GM19239 (cell line): ENCODE results near the gene ZKSCAN3.
"Not testable (repeated sequence)": the region's sequence is repeated elsewhere in the genome, so short reads cannot be mapped to it uniquely, and the experiment has no call there.

Source experiments
- DNase-seq: peaks from one replicate; pipeline ENCODE4 v3.0.0; 2011; ENCODE audit warnings: low spot score; ENCODE audit not compliant: insufficient read length
- FAIRE-seq: peaks from 2 replicates; lab custom pipeline; 2011; peaks lifted over from hg19 to GRCh38; lab: Jason Lieb, UNC

Gene ZKSCAN3

GRCh38 chr6:28349892-28350737 is at the start of gene ZKSCAN3:
ZKSCAN3 (plus strand) TSS chr6:28349947; CDS start chr6:28359587, 9,640 bp downstream.
- DNase-seq: peak; percentile 57

GRCh38 chr6:28303570-28303969 is 46.2 kb upstream of the ZKSCAN3 start:
- DNase-seq (peak; percentile 32), FAIRE-seq (no peak)

More at GRCh38 chr6:28349892-28350737, at the start of gene ZKSCAN3:
- FAIRE-seq: peak; percentile 94

DNA sequence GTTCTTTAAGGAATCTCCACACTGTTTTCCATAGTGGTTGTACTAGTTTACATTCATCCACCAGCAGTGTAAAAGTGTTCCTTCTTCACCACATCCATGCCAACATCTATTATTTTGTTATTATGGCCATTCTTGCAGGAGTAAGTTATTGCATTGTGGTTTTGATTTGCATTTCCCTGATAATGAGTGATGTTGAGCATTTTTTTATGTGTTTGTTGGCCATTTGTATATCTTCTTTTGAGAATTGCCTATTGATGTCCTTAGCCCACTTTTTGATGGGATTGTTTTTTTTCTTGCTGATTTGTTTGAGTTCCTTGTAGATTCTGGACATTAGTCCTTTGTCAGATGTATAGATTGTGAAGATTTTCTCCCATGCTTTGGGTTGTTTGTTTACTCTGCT is 43.4 kb upstream of the ZKSCAN3 start:
- not testable (repeated sequence) for FAIRE-seq, DNase-seq

- FAIRE-seq (no peak), DNase-seq (no peak)
Observed at GRCh38 chr6:28311139-28311823, 38.5 kb upstream of the ZKSCAN3 start.

GRCh38 chr6:28312939-28313338 is 36.8 kb upstream of the ZKSCAN3 start:
- no peak for FAIRE-seq
- DNase-seq: no peak

DNA sequence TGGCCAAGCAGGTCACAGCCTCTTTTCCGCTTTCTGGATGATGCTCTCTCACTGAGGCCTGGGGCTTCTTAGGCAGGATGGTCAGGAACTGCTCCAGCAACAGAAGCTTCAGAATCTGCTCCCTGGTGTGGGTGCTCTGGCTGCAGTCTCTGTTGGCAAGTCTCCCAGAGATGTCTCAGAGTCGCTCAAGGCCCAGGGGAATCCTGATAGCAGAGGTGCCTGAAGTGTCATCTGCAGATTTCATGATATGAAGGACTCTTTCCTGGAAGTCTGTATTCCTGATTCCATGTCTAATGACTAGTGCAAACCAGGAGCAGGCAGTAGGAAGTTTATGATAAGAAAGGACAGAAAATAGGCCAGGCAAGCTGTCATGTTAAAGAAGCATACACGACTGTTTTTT is 34.1 kb upstream of the ZKSCAN3 start:
- FAIRE-seq: no peak

DNA sequence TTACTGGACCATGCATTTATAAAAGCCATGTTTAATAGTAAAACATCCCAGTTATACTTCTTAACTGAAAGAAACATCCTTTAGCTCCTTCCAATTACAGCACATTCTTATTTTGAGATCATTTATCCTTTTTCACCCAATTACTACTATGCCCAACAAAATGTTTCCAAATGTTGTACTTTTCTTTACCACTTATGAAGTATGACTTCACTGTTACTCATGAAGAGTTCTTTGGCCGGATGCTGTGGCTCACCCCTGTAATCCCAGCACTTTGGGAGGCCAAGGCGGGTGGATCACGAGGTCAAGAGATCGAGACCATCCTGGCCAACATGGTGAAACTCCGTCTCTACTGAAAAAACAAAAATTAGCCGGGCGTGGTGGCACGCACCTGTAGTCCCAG is 31.9 kb upstream of the ZKSCAN3 start:
- FAIRE-seq, DNase-seq: not testable (repeated sequence)

More for the DNA sequence above, 34.1 kb upstream of the ZKSCAN3 start:
- no peak for DNase-seq

GRCh38 chr6:28322661-28323060 is 27.1 kb upstream of the ZKSCAN3 start:
- DNase-seq (no peak), FAIRE-seq (no peak)

DNA sequence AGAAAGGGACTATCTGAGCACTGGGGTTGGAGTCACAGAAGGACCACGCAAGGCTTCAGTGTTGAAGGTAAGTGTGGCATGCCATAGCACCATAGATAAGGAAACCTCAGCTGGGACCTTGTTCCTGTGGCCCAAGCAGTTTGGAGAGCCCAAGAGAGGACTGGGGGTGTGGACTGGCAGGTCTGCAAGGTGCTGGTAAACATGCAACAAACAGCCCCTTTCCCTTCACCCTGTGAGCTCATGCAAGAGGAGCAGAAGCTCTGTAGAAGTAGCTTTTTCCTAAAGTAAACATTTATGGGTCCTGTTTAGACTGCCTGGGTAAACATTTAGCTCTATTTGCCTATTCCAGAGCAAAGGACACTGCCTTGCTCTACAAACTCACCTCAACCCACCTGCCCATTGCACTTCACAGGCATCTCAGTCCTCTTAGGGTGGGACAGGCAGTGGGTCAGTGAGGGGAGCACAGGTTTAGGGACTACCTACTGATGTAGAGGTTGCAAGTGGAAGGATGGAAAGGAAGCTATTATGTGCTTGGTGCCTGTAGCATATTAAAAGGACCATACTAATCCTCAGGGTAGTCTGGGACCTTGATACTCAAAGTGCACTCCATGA is 25.8 kb upstream of the ZKSCAN3 start:
- no peak for FAIRE-seq
- no peak for DNase-seq

- FAIRE-seq (no peak), DNase-seq (no peak)
Observed at GRCh38 chr6:28326371-28326948, 23.3 kb upstream of the ZKSCAN3 start.

GRCh38 chr6:28330041-28330440 is 19.7 kb upstream of the ZKSCAN3 start:
- DNase-seq (no peak), FAIRE-seq (no peak)

- DNase-seq (no peak), FAIRE-seq (no peak)
Observed at GRCh38 chr6:28333047-28333446, 16.7 kb upstream of the ZKSCAN3 start.

GRCh38 chr6:28333599-28334018 is 16.1 kb upstream of the ZKSCAN3 start:
- FAIRE-seq (no peak), DNase-seq (no peak)

GRCh38 chr6:28334286-28335039 is 15.3 kb upstream of the ZKSCAN3 start:
- DNase-seq: no peak
- no peak for FAIRE-seq

- DNase-seq (no peak), FAIRE-seq (no peak)
Observed at GRCh38 chr6:28335040-28335563, 14.6 kb upstream of the ZKSCAN3 start.

- FAIRE-seq (peak; percentile 96), DNase-seq (peak; percentile 39)
Observed at GRCh38 chr6:28335564-28336283, 14.0 kb upstream of the ZKSCAN3 start, which contains the start of gene ZSCAN31. ZSCAN31 (minus strand) TSS chr6:28336148; CDS start chr6:28329683, 6,465 bp downstream.

DNA sequence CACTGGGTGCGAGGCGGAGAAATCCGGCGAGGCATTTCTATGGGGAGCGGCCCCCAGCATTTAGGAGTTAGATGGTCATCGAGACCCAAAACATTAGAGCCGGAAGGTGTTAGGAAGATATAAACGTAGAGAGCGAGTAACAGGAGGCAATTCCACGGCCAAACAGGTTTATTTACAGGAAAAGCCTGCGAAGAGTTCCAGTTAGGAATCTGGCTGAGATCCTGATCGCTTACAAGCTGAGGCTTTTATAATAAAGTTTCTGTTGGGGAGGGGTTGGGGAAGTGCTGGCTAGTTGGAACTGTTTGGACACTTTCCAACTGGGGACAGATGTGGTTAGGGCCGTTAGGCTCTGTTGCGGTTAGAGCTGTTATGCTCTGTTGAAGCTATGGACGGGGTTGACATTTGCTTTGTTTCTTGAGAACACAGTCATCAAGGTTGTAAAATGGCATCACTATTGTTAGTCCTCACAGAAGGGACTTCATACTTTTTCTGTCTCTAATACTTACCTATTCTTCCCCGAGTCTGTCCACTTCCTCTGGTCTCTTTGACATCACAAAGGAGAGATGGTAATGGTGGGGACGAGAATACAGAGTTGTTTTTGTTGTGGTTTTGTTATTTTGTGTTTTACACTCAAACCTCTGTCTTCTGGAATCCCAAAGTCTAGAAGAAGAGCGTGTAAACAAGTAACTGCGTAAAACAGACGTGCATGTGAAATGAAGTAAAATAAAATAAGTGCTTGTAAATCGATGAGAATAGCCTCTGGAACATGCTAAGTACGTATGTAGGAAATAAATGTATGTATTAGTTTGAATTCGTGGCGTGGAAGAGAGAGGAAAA is 13.2 kb upstream of the ZKSCAN3 start:
- DNase-seq (no peak), FAIRE-seq (no peak)

DNA sequence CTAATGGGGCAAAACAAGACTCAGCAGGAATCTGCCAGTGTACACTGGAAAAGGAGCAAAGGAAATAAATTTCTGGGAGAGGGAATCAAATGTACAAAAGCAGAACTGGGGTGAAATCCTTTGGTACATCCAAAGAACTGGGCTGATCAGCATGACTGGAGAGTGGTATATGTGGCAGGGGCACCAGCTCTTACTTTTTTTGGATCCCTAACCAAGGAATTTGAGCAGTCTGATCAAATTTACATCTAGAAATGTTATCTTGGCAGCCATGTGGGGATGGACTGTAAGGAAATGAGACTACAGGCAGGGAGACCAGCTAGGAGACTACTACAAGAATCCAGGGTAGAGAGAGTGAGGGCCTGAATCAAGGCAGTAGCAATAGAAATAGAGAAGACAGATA is 12.6 kb upstream of the ZKSCAN3 start:
- FAIRE-seq: no peak
- DNase-seq: no peak
